Activated CD8-positive, alpha-beta memory T cell treated with anti-CD3 and anti-CD28 coated beads, Interleukin-2, amount 50 U/mL, for 48 hours (primary cell): ENCODE results near the gene MEG3.
"Not testable (repeated sequence)": the region's sequence is repeated elsewhere in the genome, so short reads cannot be mapped to it uniquely, and the experiment has no call there.

Source experiments
- DNase-seq: peaks from one replicate; pipeline ENCODE4 v3.0.0-alpha.2; 2020

MEG3 gene

DNA sequence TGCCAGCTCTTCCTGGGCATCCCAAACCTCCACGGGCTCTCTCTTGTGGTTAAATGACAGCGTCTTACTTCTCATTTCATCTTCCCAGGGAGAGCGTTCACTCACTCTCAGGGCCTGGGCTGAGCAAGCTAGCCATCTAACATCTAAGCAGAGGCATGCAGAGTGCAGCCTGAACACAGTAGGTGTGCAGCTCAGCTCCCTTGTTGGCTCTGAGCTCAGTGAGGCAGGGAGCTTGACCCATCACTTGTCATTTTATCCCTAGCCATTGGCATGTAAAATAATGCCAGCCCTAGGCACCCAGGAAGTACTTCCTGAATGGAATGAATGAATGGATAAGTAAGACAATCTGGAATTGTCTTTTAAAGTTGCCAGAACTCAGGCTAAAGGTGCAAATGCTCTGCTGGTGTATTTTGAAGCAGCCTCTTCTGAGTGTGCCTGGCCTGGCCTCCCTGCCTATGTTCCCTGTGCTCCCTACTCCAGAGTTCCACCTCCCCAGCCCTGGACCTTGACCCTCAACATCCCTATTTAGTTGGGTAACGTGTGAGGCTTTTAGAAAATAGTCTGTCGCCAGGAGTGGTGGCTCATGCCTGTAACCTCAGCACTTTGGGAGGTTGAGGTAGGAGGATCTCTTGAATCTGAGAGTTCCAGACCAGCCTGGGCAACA, 9.5 kb upstream of the MEG3 start:
- DNase-seq, result no peak

DNA sequence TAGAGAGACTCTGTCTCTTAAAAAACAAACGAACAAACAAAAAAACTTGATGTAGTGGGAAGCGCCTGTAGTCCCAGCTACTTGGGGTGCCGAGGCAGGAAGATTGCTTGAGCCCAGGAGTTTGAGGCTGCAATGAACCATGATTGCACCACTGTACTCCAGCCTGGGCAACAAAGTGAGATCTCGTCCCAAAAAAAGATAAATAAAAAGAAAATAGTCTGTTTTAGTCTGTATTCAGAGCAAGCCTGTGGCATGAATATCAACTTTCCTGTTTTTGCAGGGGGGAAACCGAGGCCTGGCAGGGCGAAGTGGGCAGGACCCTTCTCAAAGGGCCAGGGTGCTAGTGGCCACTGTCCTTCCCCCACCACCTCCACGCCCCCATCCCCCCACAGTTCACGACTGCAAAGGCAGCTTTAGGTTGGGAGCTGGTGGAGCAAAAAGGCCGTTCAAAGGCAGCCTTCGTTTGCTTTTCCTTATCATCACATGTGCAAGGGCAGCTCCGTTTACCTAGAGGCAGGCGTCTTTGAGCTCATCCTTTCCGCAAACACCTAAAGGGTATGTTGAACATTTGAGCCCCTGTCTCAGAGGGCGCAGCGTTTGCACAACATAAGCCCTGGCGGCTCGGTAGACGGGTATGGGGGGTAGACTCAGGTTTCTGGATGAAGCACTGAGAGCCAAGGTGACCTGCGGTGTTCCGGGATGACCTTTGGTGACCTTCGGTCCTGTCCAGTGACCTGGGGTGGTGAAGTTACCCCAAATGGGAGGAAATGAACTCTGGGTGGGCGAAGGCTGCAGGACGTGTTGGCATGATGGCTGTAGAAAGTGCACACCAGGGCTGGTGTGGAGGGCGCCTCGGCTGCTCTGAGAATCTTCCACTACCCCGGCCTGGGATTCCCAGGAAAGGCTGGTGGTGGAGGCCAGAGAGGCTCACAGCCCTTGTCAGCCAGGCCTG, 8.7 kb upstream of the MEG3 start:
- no peak for DNase-seq

- no peak for DNase-seq
These were observed 7.7 kb upstream of the MEG3 start for GRCh38 chr14:100818221-100818699.

GRCh38 chr14:100818923-100819322, 7.0 kb upstream of the MEG3 start:
- not testable (repeated sequence) for DNase-seq

- no peak for DNase-seq
These were observed 6.5 kb upstream of the MEG3 start for GRCh38 chr14:100819453-100819828.

- no peak for DNase-seq
These were observed 6.0 kb upstream of the MEG3 start for GRCh38 chr14:100819829-100820475.

- no peak for DNase-seq
These were observed 5.0 kb upstream of the MEG3 start for GRCh38 chr14:100820957-100821356.

DNA sequence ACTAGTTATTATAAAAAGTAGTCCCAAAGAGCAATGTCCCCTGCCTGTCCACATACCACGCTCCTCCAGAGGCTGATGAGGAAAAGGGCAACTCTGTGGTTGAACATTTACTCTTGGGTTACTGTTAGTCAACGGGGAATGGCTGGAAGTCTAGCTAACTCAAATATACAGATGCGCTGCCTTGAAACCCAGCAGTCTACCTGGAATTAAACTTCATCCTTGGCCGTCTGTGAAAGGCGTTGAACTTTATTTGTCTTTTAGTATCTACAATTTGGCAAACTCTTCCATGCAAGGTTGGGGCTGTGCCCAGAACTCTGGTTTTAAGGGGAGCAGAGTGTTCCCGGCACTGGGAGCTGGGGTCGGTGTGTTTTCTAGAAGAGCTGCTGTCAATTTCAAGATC, 3.9 kb upstream of the MEG3 start:
- DNase-seq, result no peak

- no peak for DNase-seq
These were observed 3.2 kb upstream of the MEG3 start for GRCh38 chr14:100822532-100823296.

GRCh38 chr14:100823413-100824080, 2.4 kb upstream of the MEG3 start:
- DNase-seq, result no peak

DNA sequence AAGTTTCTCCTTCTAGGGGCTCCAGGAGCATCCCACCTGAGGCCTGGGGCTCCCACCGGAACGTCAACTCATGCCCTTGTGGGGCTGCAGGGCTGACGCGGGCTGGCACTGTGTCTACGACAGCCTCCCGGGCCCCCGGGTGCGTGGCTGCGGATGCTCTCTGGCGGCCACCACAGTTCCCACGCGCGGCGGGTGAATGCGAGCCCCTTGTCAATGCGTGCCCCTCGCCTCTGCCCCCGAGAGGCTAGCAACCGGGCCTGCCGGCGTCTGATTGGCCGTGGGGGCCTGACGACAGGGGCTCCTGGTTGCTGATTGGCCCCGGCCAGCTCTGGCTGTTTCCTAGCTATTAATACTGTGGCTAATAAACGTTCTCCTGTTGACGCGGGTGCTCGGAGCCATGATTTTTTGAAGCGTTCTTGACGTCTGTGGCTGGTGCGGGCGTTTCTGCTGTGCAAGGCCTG, 1.8 kb upstream of the MEG3 start:
- DNase-seq, result no peak

GRCh38 chr14:100824901-100825712, 811 bp upstream of the MEG3 start:
- DNase-seq, result no peak

DNA sequence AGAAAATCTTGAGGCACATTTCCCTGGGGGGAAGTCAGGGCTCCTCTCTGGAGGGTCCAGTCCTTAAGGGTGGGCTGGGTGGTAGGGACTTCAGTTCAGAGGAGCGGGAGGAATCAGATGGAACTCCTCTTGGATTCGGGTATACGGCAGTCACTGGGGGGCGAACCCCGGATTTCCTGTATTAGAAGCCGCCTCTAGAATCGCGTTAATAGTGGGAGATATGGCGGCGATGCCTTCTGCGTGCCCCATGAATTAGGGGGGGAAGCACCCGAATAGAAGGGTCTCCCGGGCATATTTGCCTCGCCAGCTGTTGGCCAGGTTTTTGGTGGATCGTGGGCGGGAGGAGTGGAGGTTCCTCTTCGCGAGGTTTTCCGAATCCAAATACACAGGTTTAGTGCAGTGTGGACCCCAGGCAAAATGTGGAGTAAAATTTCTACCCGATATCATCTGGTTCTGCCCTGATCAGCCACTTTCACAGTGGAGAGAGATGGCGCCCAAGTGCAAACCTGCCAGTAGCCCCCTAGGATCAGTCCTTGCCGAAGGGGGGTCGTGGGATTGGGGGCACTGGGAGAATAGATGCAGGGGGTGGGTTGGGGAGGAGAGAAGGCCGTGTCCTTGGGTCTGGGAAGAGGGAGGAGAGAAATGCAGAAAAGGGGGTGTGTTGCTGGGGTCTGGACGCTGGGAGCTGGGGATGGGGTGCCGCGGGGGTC, 628 bp downstream of the MEG3 start:
- DNase-seq, result no peak

DNA sequence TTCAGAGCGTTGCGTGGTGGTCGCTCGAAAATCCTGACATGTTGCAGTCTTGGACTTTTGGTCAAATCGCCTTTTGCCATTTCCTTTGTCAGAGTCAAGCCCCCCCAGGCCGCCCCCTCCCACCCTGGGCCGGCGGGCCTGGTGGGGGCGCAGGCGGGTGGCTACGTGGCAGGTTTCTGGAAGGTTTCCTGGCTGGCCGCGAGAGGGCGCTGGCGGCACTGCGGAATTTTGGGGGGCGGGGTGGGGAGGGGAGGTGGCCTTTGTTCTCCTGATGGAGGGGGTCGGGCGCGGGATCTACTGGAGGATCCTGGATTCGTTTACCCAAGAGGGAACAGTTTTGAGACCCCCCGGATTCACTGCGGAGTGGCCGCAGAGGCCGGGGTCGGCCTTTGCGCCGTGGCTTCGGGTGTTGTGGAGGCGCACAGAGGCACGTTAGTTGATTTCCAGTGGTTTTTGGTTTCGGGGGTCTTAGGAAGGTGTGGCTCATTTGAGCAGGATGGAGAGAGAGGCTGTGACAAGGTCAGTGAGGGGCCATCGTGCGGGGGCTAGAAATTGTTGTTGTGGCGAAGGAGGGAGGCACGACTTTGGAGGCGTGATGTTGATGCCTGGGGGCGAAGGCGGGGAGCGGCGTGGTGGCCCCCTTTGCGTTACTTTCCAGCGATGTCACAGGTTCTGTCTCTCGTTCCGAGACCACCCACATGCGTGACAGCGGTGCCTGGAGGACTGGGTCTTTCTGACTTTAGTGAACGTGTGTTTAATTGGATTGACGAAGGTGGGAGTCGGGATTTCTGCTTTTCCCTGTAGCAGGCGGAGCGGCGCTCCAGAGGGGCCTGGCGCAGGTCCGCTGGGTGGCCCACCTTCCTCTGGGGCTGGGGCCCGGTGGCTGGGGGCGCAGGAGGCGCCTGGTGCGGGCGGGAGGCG, 1.4 kb downstream of the MEG3 start:
- DNase-seq, result no peak

DNA sequence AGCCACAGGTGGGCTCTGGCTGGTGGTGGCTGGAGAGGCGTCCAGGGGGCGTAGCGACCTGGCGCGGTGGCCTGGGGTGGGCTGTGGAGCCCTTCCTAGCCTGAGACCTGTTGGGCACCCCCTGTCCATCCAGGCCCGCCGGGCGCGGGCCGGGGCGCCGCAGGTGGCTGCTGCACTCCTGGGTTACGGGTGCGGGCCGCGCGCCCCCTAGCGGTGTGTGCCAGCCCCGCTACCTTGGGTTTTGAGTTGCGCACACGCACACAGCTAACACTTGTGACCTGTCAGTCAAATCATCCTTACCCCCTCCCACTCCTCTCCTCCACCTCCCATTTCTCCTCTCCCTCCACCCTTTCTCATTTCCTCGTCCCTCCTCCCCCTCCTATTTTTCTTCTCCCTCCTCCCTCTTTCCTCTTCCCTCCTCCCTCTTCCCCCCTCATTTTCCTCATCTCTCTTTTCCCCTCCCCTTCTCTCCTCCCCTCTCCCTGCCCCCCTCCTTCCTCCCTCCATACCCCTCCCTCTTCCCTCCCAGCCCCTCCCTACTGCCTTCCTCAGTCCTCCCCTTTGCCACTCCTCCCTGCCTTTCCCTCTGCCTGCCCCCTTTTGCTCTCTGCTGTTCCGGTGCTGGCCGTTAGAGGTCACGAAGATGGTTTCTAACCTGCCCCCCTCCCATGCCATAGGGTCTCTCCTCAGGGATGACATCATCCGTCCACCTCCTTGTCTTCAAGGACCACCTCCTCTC, 2.3 kb downstream of the MEG3 start:
- DNase-seq, result no peak

DNA sequence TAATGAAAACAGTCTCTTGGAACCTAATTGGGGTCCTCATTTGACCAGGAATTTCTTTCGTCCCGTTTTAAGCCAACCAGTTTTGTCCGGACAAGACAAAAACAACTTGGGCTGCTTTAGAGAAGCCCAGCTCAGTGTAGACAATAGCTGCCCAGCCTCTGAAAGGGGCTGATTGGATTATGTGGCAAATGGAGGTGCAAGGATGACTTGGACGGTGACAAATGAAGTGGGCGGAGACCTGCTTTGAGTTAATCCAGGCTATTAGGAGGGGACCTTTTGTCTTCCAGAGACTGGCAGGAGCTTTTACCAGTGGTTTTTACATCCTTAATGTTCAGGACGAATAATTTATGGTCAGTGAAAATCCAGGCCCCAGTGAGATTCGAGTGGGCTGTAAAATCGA, 4.8 kb downstream of the MEG3 start:
- no peak for DNase-seq

DNA sequence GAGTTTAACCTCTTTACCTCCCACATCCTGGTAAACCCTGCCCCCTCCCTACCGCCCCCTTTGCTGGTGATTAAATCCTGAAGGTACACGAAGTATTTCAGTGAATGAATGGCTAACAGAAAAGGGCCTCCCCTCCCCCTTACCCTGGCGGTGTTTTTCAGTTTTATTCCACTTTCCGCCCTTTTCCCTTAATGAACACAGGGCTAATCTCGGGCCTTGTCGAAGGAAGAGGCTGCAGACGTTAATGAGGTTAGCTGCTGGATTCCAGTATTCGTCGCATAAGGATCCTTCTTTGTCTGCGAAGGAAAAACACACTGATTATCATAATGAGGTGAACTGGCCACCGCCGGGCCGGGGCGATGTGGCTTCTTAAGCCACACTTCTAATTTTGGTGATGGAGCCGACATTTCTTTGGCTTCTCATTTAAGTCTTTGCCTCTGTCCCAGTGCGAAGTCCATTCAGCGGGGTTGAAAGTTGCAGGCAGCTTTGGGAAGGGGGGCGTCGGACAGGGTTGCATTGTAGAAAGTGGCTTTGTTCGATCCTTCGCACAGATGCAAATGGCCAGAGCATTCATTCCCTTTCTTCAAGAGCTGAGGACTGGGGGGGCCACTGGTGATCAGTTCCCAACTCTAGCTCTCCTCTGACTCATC, 6.5 kb downstream of the MEG3 start:
- no peak for DNase-seq
